Hepatocyte (in vitro differentiated cells): ENCODE results near the gene ADCY2.

Experiments
- EZH2 ChIP-seq: fragments of 200-600 bp; sonication (generic); IDR thresholded peaks from 2 replicates; pipeline ENCODE4 v1.6.1; 2016; ENCODE audit warnings: antibody characterized with exemption, mild to moderate bottlenecking, borderline replicate concordance
- EZH2phosphoT487 ChIP-seq: fragments of 200-600 bp; sonication (generic); IDR thresholded peaks from one replicate; pipeline ENCODE4 v1.6.1; 2018; ENCODE audit warnings: antibody characterized with exemption, mild to moderate bottlenecking, low read depth, moderate library complexity; ENCODE audit not compliant: unreplicated experiment, severe bottlenecking
- TF ChIP-seq, protein P1 (sequence below): fragments of 200-600 bp; sonication (generic); IDR thresholded peaks from 2 replicates; pipeline ENCODE4 v1.5.1; 2016; ENCODE audit warnings: antibody characterized with exemption, mild to moderate bottlenecking; ENCODE audit not compliant: poor library complexity

DNA sequence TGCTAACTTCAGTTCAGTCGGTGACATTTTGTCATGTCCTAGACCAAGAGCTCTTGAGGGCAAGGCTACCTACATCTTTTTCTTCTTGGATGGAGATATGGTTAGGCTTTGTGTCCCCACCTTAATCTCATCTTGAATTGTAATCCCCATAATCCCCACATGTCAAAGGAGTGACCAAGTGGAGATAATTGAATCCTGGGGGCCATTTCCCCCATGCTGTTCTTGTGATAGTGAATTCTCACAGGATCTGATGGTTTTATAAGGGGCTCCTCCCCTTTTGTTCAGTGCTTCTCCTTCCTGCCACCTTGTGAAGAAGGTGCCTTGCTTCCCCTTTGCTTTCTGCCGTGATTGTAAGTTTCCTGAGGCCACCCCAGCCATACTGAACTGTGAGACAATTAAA, 457.1 kb downstream of the ADCY2 start:
- TF ChIP-seq EZH2phosphoT487 (no peak), EZH2 (no peak)
- TF ChIP-seq, protein P1, sequence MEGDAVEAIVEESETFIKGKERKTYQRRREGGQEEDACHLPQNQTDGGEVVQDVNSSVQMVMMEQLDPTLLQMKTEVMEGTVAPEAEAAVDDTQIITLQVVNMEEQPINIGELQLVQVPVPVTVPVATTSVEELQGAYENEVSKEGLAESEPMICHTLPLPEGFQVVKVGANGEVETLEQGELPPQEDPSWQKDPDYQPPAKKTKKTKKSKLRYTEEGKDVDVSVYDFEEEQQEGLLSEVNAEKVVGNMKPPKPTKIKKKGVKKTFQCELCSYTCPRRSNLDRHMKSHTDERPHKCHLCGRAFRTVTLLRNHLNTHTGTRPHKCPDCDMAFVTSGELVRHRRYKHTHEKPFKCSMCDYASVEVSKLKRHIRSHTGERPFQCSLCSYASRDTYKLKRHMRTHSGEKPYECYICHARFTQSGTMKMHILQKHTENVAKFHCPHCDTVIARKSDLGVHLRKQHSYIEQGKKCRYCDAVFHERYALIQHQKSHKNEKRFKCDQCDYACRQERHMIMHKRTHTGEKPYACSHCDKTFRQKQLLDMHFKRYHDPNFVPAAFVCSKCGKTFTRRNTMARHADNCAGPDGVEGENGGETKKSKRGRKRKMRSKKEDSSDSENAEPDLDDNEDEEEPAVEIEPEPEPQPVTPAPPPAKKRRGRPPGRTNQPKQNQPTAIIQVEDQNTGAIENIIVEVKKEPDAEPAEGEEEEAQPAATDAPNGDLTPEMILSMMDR, result no peak
